NCI-H510A treated with DMSO at 0.1 percent for 48 hours (cell line): ENCODE measurements around the gene COPB2.
"Not testable (repeated sequence)": the region's sequence is repeated elsewhere in the genome, so short reads cannot be mapped to it uniquely, and the experiment has no call there.

Source experiments
- DNase-seq: peaks from one replicate; lab custom pipeline; 2025; lab: John Stamatoyannopoulos, UW

COPB2 gene

DNA sequence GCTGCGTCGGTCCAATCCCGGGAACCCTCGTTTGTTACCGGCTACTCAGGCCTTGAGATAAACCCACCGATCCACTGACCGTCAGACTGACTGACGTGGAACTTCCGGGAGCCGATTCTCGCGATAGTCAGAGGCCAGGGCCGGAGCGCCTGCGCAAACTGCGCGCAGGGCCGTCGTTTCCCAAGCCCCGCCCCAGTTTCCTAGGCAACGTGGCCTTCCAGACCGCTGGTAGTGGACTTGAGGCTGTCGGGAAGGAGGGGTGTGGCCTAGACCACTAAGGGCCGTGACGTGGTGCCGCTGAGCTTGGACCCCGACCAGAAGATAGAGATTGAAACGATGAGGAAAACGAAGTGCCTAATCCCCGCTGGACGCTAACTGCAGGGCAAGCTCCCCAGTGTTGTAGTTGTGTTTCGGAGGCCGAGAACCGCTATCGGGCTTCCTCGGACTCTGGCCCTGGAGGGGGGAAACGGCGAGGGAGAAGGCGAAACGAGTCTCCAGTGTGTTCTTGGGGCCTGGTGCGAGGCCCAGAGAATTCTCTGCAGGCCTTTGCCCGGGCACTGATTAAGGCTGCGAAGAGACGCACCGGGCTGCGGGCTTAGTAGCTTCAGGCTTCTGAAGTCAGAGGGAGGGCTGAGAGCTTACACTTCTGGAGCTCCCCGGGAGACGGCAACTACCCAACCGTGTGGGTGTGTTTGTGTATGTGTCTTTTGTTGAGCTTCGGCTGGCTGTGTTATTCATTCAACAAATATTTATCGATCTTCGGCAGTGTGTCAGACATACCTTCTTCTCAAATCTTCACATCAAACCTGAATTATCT lies at the start of gene COPB2:
Gene COPB2, minus strand, starts transcription at position 96 of the 817 bp plus-strand sequence. CDS start 97 bp downstream, outside the sequence.
- DNase-seq = peak; percentile 87

GRCh38 chr3:139434764-139435307 lies 45.4 kb upstream of the COPB2 start:
- no peak for DNase-seq

GRCh38 chr3:139434228-139434627 lies 44.8 kb upstream of the COPB2 start:
- no peak for DNase-seq

- no peak for DNase-seq
Measured at GRCh38 chr3:139433089-139433488, 43.6 kb upstream of the COPB2 start.

GRCh38 chr3:139430493-139430892 lies 41.0 kb upstream of the COPB2 start:
- no peak for DNase-seq

- DNase-seq = peak; percentile 55
Measured at GRCh38 chr3:139427283-139428060, 38.0 kb upstream of the COPB2 start.

DNA sequence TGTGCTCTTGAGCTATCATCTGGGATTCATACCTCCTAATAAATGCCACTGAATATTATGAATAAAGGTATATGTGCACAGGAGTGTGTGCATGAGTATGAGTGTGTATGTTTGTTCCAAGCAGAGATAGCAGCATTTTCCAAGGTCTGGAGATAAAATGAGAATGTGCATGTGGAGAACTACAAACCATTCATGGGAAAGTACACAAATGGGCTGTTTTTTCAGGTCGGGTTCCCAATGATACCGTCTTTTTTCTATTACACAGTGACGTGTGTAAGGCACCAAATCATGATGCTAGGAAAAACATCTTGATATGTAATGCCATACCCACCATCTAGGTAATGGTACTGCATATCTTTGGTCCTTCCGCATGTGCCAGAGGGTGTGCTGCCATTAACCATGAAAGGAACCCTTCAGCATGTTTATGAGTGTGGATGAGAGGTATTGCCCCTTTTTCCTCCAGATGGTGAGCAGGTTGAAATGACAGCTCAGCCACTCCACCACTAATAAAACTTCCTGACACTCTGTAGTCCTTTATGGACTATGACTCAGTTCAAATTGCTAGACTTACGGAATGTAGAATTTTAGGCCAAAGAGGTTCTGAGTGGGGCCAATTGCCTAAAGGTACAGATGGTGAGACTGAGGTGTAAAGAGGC lies 36.4 kb upstream of the COPB2 start:
- no peak for DNase-seq

GRCh38 chr3:139423232-139423631 lies 33.8 kb upstream of the COPB2 start:
- no peak for DNase-seq

DNA sequence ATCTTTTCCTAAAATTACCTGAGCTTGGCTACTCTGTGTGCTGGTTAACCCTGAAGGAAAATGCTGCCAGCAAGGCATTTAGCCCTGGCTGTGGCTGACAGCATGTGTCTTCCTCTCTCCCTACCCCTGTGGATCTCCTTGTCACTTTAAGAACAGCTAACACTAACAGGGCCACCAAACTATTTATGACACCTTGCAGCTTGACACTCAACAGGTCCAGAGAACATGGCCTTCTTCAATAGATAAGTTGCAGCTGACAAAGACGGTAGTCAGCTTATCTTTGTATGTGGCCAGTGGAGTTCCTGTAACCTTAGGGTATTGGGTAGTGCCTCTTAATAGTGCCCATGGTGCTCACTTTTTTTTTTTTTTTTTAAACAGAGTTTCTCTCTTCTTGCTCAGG lies 32.0 kb upstream of the COPB2 start:
- DNase-seq = no peak

GRCh38 chr3:139421040-139421439 lies 31.6 kb upstream of the COPB2 start:
- no peak for DNase-seq

- no peak for DNase-seq
Measured at GRCh38 chr3:139418144-139418543, 28.7 kb upstream of the COPB2 start.

GRCh38 chr3:139416275-139416674 lies 26.8 kb upstream of the COPB2 start:
- no peak for DNase-seq

GRCh38 chr3:139414608-139415224 lies 25.3 kb upstream of the COPB2 start:
- no peak for DNase-seq

DNA sequence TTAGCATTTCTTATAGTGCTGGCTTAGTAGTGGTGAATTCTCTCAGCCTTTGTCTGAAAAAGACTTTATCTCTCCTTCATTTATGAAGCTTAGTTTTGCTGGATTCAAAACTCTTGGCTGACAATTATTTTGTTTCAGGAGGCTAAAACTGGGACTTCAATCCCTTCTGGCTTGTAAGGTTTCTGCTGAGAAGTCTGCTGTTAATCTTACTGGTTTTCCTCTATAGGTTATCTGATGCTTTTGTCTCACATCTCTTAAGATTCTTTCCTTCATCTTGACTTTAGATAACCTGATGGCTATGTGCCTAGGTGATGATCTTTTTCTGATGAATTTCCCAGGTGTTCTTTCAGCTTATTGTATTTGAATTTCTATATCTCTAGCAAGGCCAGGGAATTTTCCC lies 23.4 kb upstream of the COPB2 start:
- DNase-seq = not testable (repeated sequence)

- DNase-seq = not testable (repeated sequence)
Measured at GRCh38 chr3:139401155-139401554, 11.7 kb upstream of the COPB2 start.

DNA sequence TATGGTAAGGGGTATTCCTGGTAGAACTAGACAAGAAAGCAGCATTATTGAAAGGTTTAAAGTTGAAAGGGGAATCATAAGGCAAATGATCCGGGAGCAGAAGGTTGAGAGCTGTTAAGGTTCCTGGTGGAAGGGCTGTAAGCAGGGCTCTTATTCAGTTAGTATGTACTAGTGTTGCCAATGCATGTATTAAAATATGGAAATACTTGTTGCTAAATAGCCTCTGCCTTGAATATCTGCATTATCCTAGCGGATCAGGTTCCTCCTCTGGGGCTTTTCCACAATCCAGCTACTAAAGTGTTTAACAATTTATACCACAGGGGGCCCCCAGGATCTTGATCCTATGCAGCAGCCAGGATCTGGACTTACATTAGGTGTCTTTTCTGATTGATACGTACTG lies 7.3 kb upstream of the COPB2 start:
- no peak for DNase-seq

DNA sequence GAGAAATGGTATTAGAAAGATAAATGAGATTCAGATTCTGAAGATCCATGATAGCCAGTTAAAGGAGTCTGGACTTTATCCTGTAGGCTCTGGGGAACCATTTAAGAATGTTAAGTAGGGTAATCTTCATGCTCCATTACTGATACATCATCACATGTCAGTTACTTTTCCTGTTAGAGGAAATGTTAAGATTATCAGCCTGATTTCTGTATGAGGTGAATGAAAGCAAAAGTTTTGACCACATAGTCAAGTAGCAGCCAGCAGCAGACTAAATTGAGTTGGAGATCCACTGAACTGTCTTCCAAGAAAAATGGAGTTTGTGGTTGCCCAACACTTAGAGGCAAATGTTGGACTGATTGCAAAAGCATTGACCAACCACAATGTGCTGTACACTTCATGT lies 4.7 kb upstream of the COPB2 start:
- DNase-seq = no peak

GRCh38 chr3:139388821-139389551 lies 461 bp downstream of the COPB2 start:
- no peak for DNase-seq

GRCh38 chr3:139388077-139388476 lies 1.4 kb downstream of the COPB2 start:
- DNase-seq = no peak

DNA sequence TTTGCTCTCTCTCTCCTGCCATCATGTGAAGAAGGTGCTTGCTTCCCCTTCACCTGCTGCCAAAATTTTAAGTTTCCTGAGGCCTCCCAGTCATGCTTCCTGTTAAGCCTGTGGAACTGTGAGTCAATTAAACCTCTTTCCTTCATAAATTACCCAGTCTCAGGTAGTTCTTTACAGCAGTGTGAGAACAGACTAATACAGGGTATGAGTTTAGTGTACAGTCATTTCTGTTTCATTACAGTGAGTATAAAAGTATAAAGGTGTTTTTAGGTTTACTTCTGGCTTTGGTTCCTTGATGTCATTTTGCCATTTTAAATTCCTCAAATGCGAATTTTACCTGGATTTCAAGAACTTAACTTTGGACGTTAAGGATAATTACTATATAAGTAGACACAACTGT lies 7.2 kb downstream of the COPB2 start:
- DNase-seq = not testable (repeated sequence)

DNA sequence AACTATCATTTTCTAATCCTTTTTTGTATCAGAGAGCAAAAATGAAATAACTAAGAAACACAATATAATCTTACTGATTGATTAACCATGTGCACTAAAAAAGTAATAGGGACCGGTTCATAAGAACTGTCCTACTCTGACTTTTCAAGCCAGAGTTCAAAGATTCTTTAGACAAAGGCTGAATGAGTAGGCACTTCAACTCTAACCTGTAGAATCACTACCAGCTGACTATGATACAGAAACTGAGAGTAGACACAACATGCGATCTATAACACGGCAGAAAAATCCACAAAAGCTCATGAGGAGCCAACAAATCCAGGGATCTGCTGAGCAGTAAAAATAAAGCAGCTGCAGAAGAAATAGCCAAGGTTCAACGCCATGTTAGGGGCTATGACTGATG lies 8.9 kb downstream of the COPB2 start:
- DNase-seq = no peak
